ENCODE results near the gene SLC35F6.
A peak's percentile ranks its signal among the peaks of the same experiment; 100 is the strongest.

Gene SLC35F6, protein sequence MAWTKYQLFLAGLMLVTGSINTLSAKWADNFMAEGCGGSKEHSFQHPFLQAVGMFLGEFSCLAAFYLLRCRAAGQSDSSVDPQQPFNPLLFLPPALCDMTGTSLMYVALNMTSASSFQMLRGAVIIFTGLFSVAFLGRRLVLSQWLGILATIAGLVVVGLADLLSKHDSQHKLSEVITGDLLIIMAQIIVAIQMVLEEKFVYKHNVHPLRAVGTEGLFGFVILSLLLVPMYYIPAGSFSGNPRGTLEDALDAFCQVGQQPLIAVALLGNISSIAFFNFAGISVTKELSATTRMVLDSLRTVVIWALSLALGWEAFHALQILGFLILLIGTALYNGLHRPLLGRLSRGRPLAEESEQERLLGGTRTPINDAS

DNA sequence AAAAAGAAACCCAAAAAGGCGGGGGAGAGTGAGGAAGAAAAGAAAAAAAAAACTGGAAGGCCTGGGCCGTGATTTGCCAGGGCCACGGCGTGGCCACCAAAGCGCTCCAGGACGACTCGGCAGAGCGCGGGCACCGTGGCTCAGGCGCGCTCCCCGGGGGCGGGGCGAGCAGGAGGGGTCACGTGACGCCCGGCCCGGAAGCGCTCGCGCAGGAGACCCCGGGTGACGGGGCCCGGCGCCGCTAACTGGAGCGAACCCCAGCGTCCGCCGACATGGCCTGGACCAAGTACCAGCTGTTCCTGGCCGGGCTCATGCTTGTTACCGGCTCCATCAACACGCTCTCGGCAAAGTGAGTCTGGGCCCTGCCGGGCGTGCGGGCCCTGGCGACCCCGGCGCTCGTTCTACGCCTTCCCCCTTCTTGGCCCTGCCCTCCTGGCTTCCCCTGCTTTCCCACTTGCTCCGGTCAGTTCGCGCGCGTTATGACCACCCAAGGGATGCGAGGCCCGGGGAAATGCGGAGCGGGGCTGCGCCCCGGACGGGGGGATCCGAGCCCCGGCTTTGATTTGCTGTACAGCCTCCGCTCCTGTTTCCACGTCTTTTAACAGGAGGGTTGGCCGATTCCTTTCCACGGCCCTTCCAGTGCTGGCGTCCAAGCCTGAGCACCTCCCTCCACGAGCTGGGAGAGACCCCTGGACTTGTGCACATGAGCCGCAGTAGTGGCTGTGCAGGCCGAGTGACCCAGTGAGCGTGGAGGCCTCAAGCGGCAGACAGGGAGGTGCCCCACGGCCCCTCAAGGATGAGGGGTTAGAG lies at the start of gene SLC35F6:
TSS of gene SLC35F6 (plus strand) at position 207 of the 810 bp plus-strand sequence. CDS start at position 273, 66 bp downstream.
- peak within 1 kb of the TSS; percentile 98 for H3K4me3 ChIP-seq (ENCODE audit: low read depth, low read length)
- TF ChIP-seq, protein P1, sequence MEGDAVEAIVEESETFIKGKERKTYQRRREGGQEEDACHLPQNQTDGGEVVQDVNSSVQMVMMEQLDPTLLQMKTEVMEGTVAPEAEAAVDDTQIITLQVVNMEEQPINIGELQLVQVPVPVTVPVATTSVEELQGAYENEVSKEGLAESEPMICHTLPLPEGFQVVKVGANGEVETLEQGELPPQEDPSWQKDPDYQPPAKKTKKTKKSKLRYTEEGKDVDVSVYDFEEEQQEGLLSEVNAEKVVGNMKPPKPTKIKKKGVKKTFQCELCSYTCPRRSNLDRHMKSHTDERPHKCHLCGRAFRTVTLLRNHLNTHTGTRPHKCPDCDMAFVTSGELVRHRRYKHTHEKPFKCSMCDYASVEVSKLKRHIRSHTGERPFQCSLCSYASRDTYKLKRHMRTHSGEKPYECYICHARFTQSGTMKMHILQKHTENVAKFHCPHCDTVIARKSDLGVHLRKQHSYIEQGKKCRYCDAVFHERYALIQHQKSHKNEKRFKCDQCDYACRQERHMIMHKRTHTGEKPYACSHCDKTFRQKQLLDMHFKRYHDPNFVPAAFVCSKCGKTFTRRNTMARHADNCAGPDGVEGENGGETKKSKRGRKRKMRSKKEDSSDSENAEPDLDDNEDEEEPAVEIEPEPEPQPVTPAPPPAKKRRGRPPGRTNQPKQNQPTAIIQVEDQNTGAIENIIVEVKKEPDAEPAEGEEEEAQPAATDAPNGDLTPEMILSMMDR (IDR thresholded peaks at IDR 0.05; ENCODE audit: low read depth, low read length): no peak

DNA sequence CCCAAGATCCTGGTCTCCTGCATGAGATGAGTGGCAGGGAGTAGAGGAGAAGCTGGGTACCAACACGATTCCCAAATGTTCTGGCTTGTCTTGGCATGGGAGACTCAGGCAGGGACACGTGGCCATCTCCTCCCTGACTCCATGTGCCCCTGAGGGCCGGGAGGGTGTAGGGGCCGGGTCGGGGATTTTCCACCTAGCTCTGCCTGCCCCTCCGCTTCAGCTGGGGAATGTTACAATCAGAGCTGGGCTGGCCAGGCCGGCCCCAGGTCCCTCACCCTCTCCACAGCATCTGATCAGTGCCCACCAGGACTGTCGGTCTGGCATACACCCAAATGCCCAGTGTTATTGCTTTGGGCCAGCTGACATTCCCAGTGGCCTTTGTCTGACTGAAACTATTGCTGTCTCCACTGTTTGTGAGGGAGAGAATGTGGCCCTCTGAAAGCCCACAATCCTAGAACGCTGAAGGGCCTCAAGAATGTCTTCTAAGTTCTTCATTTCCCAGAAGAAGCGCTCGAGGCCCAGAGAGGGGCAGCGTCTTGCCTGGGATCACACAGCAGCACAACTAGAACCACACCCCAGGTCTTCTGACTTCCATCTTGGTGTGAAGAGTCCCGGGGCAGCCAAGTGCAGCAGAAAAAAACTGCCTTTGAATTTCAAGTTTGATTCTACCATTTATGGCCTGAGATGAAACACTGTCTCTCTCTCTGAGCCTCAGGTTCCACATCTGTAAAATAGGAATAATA lies 48.4 kb upstream of the SLC35F6 start:
- H3K4me3 ChIP-seq (ENCODE audit: low read depth, low read length): no peak overlapping the region
- TF ChIP-seq, protein P1 (IDR thresholded peaks at IDR 0.05; ENCODE audit: low read depth, low read length): no peak

DNA sequence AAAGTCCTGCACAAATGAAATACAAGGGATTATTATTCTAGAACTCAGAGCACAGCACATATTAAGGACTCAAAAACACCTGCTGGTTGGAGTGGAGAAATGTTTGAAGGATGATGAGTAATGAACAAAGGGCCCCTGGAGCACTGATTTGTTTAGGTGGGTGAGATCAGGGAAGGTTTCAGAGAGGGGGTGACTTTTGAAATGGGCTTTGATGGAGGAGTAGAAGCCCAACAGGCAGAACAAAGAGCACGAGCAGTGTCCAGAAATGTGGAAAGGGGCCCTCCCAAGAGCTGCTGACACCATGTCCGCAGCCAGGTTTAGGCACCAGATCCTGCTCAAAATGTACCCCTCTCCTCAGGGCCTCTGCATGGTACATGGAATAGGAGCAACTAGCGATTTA lies 47.7 kb upstream of the SLC35F6 start:
- no peak overlapping the region for H3K4me3 ChIP-seq (ENCODE audit: low read depth, low read length)
- TF ChIP-seq, protein P1 (IDR thresholded peaks at IDR 0.05; ENCODE audit: low read depth, low read length): no peak

DNA sequence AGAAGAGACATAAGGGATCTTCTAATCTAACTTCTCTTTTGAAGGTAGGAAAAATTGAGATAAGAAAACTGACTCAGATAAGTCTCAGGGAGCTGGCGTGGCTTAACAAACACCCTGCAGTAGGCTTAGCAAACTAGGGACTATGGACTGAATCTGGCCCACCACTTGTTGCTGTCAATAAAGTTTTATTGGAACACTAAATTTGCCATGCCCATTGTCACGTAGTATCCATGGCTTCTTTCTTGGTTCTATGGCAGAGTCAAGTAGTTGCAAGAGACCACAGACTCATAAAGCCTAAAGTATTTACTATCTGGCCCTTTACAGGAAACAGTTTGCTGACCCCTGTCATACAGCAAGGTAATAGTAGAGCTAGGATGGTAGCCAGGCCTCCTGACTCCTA lies 47.3 kb upstream of the SLC35F6 start:
- no peak overlapping the region for H3K4me3 ChIP-seq (ENCODE audit: low read depth, low read length)
- TF ChIP-seq, protein P1 (IDR thresholded peaks at IDR 0.05; ENCODE audit: low read depth, low read length): no peak

DNA sequence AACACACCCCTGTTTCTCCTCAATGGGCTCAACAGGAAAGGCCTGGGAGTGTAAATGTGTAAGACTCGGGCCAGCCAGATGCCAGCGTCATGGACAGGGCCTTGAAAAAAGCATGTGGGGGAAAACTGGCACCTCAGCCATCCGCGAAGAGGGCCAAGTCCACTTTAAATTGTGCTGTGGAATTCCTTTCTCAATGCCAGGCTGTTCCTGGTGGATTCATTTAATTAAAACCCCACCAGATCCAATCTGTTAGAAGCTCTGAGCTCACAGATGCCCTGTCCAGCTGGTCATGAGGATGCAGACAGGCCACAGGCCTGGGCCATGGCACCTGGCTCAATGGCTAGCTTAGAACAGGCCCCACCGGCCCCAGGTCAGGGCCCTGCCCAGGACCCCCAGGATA lies 46.7 kb upstream of the SLC35F6 start:
- TF ChIP-seq, protein P1 (IDR thresholded peaks at IDR 0.05; ENCODE audit: low read depth, low read length): no peak
- H3K4me3 ChIP-seq (ENCODE audit: low read depth, low read length): no peak overlapping the region

DNA sequence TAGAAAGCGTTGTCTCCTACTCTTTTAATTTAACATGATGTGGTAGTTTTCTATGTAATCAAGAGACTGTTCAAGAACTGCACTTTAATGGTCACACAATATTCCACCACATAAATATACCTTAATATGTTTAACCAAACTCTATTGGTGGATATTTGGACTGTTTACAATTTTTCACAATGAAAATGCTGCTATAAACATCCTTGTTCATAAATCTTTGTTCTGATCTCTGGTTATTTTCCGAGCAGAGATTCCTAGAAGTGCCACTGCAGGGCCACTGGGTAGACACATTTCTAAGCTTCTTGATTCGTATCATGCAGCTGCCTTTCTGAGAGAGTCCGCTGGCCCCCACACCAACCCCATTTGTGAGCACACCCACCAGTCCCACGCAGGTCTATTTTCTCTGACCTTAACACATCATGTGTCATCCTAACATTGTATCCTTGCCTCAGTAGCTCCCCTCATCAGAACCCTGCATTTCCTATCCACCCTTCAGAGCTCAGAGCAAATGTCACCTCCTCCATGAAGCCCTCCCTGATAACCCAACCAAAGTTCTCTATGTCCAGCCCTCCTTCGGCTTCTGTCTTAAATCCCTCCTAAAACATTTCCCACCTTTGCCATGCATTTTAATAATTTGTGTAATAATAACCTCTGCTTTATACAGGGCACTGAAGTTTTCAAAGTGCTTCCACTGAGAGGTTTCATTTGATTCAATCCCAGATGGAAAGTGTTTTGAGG lies 45.0 kb upstream of the SLC35F6 start:
- TF ChIP-seq, protein P1 (IDR thresholded peaks at IDR 0.05; ENCODE audit: low read depth, low read length): no peak
- no peak overlapping the region for H3K4me3 ChIP-seq (ENCODE audit: low read depth, low read length)

Data from WI38 (cell line).